Esophagus mucosa (tissue), 1 donor: ENCODE measurements around the gene PEX10. TPM values are rescaled to one million over a fixed set of nuclear protein-coding genes. Genes with fewer than 3 reads are reported as not detected.

Experiments
- ATAC-seq: fragments of 200-7000 bp; cut with Tn5 transposase; one replicate; pipeline ENCODE4 v1.9.1; 2020
- total RNA-seq: library from RNA; stranded (reverse); gene quantifications from one replicate; pipeline ENCODE4 v1.2.4, GENCODE V29; 2023
- donor health status: DM: yes; HTN: yes; CAD: no.

Gene PEX10
- total RNA-seq, 1 donor from 2014 or later = 17.7 TPM

GRCh38 chr1:2422523-2422922 is 10.2 kb upstream of the PEX10 start:
- no peak for ATAC-seq

GRCh38 chr1:2419416-2419815 is 7.1 kb upstream of the PEX10 start:
- ATAC-seq = no peak

GRCh38 chr1:2418791-2419320 is 6.5 kb upstream of the PEX10 start:
- ATAC-seq = no peak

GRCh38 chr1:2417833-2418225 is 5.5 kb upstream of the PEX10 start:
- no peak for ATAC-seq

- no peak for ATAC-seq
Measured at GRCh38 chr1:2417083-2417832, 4.9 kb upstream of the PEX10 start.

GRCh38 chr1:2416403-2416802 is 4.0 kb upstream of the PEX10 start:
- ATAC-seq = peak; percentile 46

- ATAC-seq = peak; percentile 34
Measured at GRCh38 chr1:2415801-2416208, 3.4 kb upstream of the PEX10 start.

- ATAC-seq = no peak
Measured at GRCh38 chr1:2415337-2415736, 3.0 kb upstream of the PEX10 start.

GRCh38 chr1:2414297-2414958 is 2.1 kb upstream of the PEX10 start:
- ATAC-seq = no peak

- no peak for ATAC-seq
Measured at GRCh38 chr1:2413495-2414296, 1.3 kb upstream of the PEX10 start.

GRCh38 chr1:2412773-2413494 is 570 bp upstream of the PEX10 start:
- peak; percentile 0 for ATAC-seq

GRCh38 chr1:2411801-2412394 is 466 bp downstream of the PEX10 start:
- peak; percentile 7 for ATAC-seq

GRCh38 chr1:2409745-2410144 is 2.6 kb downstream of the PEX10 start:
- ATAC-seq = no peak

GRCh38 chr1:2408859-2409276 is 3.5 kb downstream of the PEX10 start:
- ATAC-seq = no peak

GRCh38 chr1:2408456-2408855 is 3.9 kb downstream of the PEX10 start:
- no peak for ATAC-seq

GRCh38 chr1:2407991-2408275 is 4.4 kb downstream of the PEX10 start:
- no peak for ATAC-seq

GRCh38 chr1:2407166-2407990 is 5.0 kb downstream of the PEX10 start:
- ATAC-seq = no peak

GRCh38 chr1:2406451-2407041 is 5.8 kb downstream of the PEX10 start:
- no peak for ATAC-seq

- no peak for ATAC-seq
Measured at GRCh38 chr1:2405588-2406295, 6.6 kb downstream of the PEX10 start.

GRCh38 chr1:2404890-2405511 is 7.4 kb downstream of the PEX10 start:
- ATAC-seq = no peak
